GM12891 (cell line): ENCODE data around the gene VCX3B. TPM values are rescaled to one million over a fixed set of nuclear protein-coding genes. Genes with fewer than 3 reads are reported as not detected.
"Not testable (repeated sequence)": the region's sequence is repeated elsewhere in the genome, so short reads cannot be mapped to it uniquely, and the experiment has no call there.

ENCODE experiments used
- DNase-seq: peaks from one replicate; pipeline ENCODE4 v3.0.0; 2011; ENCODE audit warnings: low spot score; ENCODE audit not compliant: insufficient read length
- FAIRE-seq: peaks from 2 replicates; lab custom pipeline; 2011; peaks lifted over from hg19 to GRCh38; lab: Jason Lieb, UNC
- PAX5 ChIP-seq: IDR thresholded peaks from 2 replicates; pipeline ENCODE4 v1.6.1; 2011; ENCODE audit warnings: low read length, moderate library complexity, mild to moderate bottlenecking; ENCODE audit not compliant: insufficient read depth, severe bottlenecking
- POLR2A ChIP-seq: IDR thresholded peaks from 2 replicates; pipeline ENCODE4 v1.6.1; 2011; ENCODE audit warnings: low read depth, low read length, control low read depth
- POLR2AphosphoS5 ChIP-seq: IDR thresholded peaks from 2 replicates; pipeline ENCODE4 v1.6.1; 2011; ENCODE audit warnings: low read depth, low read length, control low read depth
- POU2F2 ChIP-seq: IDR thresholded peaks from 2 replicates; pipeline ENCODE4 v1.6.1; 2011; ENCODE audit warnings: low read depth, mild to moderate bottlenecking, control low read depth, low read length, moderate library complexity
- SPI1 ChIP-seq: IDR thresholded peaks from 2 replicates; pipeline ENCODE4 v1.6.1; 2011; ENCODE audit warnings: low read depth, low read length, control low read depth
- TAF1 ChIP-seq: IDR thresholded peaks from 2 replicates; pipeline ENCODE4 v1.6.1; 2011; ENCODE audit warnings: low read depth, low read length, control low read depth
- polyA plus RNA-seq: library from polyadenylated mRNA; unstranded; fragments of >200 nt; gene quantifications from one replicate; pipeline ENCODE4 v1.2.1, GENCODE V29; 2012; ENCODE audit warnings: low read depth, missing spikeins, inconsistent platforms; ENCODE audit not compliant: missing spikeins

VCX3B gene
- 0.18 TPM for polyA plus RNA-seq

DNA sequence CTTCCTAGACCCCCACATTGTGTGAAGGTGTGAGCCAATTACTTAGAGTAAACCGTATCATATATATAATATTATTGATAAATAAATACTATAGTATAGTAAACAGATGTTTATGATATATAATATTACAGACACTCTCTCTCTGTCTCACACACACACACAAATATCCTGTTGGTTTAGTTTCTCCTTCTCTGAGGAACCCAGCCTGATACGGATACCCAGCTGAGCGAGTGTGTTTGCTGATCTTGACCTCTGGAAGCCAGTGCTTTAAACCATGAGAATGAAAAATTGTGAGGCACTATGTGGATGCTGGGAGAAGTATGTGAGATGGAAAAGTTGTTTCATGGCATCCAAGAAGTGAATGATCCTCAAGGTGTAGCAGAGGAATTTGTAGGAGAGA, at the start of gene VCX3B:
VCX3B (plus strand) TSS at position 301 of the 400 bp plus-strand sequence. CDS start 621 bp downstream, outside the sequence.
- FAIRE-seq, DNase-seq: not testable (repeated sequence)

DNA sequence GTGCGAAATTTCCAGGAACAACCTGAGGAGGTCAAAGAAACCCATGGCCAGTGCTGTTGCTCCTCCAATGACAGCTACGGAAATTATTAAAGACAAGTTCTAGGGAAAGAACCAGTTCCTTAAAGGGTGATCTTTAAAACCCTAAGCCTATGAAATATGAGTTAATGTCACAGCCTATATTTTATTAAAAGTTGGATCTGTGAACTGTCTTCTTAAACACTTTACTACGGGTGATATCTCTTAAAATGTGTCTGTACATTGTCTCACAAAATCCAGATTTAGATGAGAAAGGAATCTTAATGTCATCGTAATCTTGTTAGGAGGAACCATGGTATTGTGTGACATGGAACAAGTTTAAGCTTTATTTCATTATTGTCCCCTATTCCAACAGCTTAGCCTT, 46.3 kb upstream of the VCX3B start:
- no peak for TF ChIP-seq POLR2AphosphoS5
- TF ChIP-seq POLR2A: no peak
- TF ChIP-seq SPI1: no peak
- no peak for TF ChIP-seq TAF1
- no peak for TF ChIP-seq PAX5
- TF ChIP-seq POU2F2: no peak
- DNase-seq: no peak
- no peak for FAIRE-seq

DNA sequence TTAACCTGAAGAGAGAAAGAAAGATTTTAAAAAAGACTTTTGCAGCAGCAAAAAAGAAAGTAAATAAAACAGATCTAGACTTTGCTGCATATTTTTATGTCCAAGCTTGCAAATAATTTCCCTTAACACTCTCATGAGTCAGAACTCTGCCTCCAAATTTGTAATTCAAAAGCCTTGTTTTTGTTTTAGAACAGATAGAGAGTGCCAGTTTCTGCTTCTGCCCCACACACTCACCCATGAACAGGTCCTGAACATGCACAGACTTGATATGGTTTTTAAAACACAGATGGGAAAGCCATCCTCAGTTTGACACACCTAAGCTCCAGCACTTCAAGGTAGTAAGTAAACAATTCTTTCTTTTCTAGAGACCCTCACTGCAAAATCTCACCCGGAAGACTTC, 39.7 kb upstream of the VCX3B start:
- TF ChIP-seq SPI1: no peak
- no peak for TF ChIP-seq PAX5
- TF ChIP-seq TAF1: no peak
- no peak for TF ChIP-seq POLR2AphosphoS5
- no peak for TF ChIP-seq POLR2A
- TF ChIP-seq POU2F2: no peak
- no peak for FAIRE-seq
- no peak for DNase-seq

DNA sequence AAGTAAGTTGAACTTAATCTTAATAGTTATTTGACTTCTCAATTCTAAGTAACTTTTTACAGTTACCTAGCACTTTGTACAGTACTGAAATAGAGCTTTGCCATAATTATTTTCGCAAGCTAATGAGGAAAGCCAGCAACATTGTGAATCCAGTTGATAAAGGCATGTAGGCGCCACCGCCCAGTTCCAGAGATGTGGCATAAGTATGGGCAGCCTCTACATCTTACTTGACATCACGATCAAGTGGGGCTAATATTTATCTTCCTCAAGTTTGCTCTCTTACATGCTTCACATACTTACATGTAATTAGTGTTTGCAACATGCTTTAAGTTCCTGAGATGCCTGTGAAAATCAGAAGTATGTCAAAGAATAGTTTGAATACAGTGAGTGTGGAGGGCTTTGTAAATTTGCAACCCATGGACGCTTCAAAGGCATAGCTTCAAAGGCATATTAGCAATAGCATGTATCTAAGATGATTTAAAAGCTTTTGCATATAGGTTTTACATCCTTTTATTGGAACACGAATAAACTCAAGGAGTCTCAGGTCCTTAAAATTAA, 34.9 kb upstream of the VCX3B start:
- FAIRE-seq (no peak), DNase-seq (no peak)
- TF ChIP-seq PAX5 (no peak), POU2F2 (no peak), POLR2A (no peak), SPI1 (no peak), POLR2AphosphoS5 (no peak), TAF1 (no peak)

DNA sequence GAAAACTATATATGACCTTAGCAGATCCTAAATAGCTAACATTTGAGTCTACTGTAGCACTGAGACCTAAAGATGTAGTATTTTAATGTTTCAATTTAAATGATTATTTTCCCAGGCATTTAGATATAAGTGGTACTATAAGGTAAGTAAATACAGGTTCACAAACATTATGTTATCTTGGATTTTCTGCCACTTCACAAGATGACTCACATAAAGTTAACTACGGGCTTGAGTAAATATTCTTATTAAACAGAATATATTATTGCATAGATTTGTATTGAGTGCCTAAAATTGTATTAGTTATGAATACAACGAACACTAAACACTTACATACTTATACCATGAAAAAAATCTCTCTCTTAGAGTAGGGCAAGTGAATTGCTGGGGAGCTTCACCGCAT, 34.2 kb upstream of the VCX3B start:
- no peak for FAIRE-seq
- TF ChIP-seq POLR2AphosphoS5: no peak
- no peak for TF ChIP-seq TAF1
- no peak for TF ChIP-seq SPI1
- TF ChIP-seq PAX5: no peak
- TF ChIP-seq POU2F2: no peak
- TF ChIP-seq POLR2A: no peak
- DNase-seq: no peak

- TF ChIP-seq POLR2AphosphoS5 (no peak), PAX5 (no peak), SPI1 (no peak), POU2F2 (no peak), POLR2A (no peak), TAF1 (no peak)
- FAIRE-seq: no peak
Observed at GRCh38 chrX:8432396-8432795, 32.2 kb upstream of the VCX3B start.

DNA sequence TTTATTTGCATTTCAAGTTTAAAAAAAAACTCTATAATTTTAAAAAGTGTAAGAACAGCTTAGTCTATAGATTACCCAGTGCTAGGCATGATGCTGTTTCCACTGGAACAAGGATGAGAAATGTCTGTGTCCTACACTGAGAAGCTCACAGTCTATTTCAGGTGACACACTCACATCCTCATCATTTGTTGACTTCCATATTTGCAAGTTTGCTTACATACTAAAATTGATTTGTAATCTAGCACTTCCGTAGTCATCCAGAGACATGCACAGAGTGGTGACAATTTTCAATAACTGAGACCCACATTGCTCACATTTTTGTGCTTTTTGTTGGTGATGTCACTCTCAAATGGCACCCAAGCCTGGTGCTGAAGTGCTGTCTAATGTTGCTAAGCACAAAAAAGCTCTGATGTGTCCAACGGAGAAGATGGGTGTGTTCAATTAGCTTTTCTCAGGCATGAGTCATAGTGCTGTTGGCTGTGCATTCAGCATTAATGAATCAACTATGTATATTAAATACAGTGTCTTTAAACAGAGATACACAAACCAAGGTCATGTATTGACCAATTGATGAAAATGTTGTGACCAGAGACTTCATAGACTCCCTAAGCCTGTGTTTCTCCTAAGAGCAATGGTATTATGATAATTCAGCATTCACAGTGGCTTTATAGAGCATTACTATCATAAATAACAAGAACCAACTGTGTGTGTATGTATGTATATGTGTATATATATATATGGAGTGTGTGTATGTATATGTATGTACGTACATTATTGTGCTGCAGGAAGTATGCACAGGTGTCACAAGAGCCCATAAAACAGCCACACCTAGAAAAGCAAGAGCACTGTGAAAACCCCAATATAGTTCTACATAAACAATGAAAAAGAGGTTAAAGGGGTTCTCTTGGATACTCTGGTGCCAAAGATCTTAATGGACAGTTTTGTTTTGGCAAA, 31.2 kb upstream of the VCX3B start:
- no peak for TF ChIP-seq PAX5
- TF ChIP-seq TAF1: no peak
- TF ChIP-seq POU2F2: no peak
- no peak for TF ChIP-seq POLR2A
- no peak for TF ChIP-seq SPI1
- TF ChIP-seq POLR2AphosphoS5: no peak
- FAIRE-seq (no peak), DNase-seq (no peak)

More at GRCh38 chrX:8432396-8432795, 32.2 kb upstream of the VCX3B start:
- DNase-seq: no peak

DNA sequence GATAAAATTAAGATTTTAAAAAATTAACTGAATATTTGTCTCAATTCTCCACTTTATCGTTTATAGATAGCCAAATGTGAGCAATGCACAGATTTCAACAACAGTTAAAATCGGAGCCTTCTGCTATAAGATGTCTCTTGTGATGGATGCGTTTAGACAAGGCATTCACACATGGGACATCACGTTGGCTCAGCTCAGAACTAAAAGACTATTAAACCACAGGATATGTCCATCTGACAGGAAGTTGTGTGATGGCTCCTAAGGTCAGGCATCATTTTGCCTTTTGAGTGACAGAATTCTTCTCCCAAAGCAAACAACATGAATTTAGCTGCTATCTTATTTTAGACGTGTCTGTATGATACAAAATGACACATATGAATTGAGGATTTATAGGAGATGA, 17.3 kb upstream of the VCX3B start:
- TF ChIP-seq SPI1 (no peak), TAF1 (no peak), PAX5 (no peak), POLR2AphosphoS5 (no peak), POLR2A (no peak), POU2F2 (no peak)
- no peak for DNase-seq
- FAIRE-seq: no peak

DNA sequence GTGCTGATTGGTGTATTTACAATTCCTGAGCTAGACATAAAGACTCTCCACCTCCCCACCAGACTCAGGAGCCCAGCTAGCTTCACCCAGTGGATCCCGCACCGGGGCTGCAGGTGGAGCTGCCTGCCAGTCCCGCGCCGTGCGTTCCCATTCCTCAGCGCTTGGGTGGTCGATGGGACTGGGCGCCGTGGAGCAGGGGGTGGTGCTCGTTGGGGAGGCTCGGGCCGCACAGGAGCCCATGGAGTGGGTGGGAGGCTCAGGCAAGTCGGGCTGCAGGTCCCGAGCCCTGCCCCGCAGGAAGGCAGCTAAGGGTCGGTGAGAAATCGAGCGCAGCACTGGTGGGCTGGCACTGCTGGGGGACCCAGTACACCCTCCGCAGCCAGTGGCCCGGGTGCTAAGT, 12.3 kb upstream of the VCX3B start:
- DNase-seq, FAIRE-seq: not testable (repeated sequence)

- DNase-seq: no peak
- TF ChIP-seq TAF1: no peak
- no peak for TF ChIP-seq PAX5
- TF ChIP-seq POLR2A: no peak
- no peak for TF ChIP-seq POLR2AphosphoS5
- TF ChIP-seq POU2F2: no peak
- no peak for TF ChIP-seq SPI1
- FAIRE-seq: no peak
Observed at GRCh38 chrX:8453611-8454010, 11.0 kb upstream of the VCX3B start.
